GM23338 (cell line): Measurements from ENCODE around the gene CDCA7L.

ENCODE experiments used
- CREB1 ChIP-seq: fragments of 250-450 bp; sonication (Bioruptor Pico); IDR thresholded peaks from 2 replicates; pipeline ENCODE4 v1.5.0; 2020; ENCODE audit warnings: low read depth, mild to moderate bottlenecking, moderate library complexity
- CTCF ChIP-seq, 2 experiments: fragments of 200-600 bp in 1 of 2; sonication (generic) in 1 of 2; conservative IDR thresholded peaks; 2 replicates each; pipeline versions ENCODE4 v1.5.1 to v1.6.1; 2016 to 2017; ENCODE audit warnings: antibody characterized with exemption in 2 of 2, low read depth in 2 of 2, mild to moderate bottlenecking in 2 of 2, moderate library complexity in 1 of 2
- EZH2 ChIP-seq: fragments of 200-600 bp; sonication (generic); IDR thresholded peaks from one replicate; pipeline ENCODE4 v1.8.0; 2017; ENCODE audit warnings: antibody characterized with exemption, mild to moderate bottlenecking, low read depth; ENCODE audit not compliant: unreplicated experiment
- EZH2phosphoT487 ChIP-seq: fragments of 200-600 bp; sonication (generic); IDR thresholded peaks from one replicate; pipeline ENCODE4 v1.8.1; 2018; ENCODE audit warnings: antibody characterized with exemption; ENCODE audit not compliant: unreplicated experiment
- JUNB ChIP-seq: IDR thresholded peaks from one replicate; pipeline ENCODE4 v1.6.1; 2016; ENCODE audit warnings: antibody characterized with exemption; ENCODE audit not compliant: unreplicated experiment
- NANOG ChIP-seq: IDR thresholded peaks from 2 replicates; pipeline ENCODE4 v1.6.1; 2016; ENCODE audit warnings: antibody characterized with exemption, borderline replicate concordance
- POLR2AphosphoS5 ChIP-seq: IDR thresholded peaks from 2 replicates; pipeline ENCODE4 v1.6.1; 2016; ENCODE audit warnings: antibody characterized with exemption, low read depth
- REST ChIP-seq: IDR thresholded peaks from one replicate; pipeline ENCODE4 v1.6.1; 2018; ENCODE audit warnings: antibody characterized with exemption; ENCODE audit not compliant: unreplicated experiment
- ZNF114 ChIP-seq: fragments of 250-450 bp; sonication (Bioruptor Pico); IDR thresholded peaks from 2 replicates; pipeline ENCODE4 v1.5.0; 2020; ENCODE audit warnings: mild to moderate bottlenecking, moderate library complexity
- ZNF331 ChIP-seq: fragments of 250-450 bp; sonication (Bioruptor Pico); IDR thresholded peaks from 2 replicates; pipeline ENCODE4 v1.5.0; 2020; ENCODE audit warnings: low read depth, mild to moderate bottlenecking, moderate library complexity
- ZNF462 ChIP-seq: fragments of 250-450 bp; sonication (Bioruptor Pico); IDR thresholded peaks from 2 replicates; pipeline ENCODE4 v1.5.0; 2020; ENCODE audit warnings: mild to moderate bottlenecking, moderate library complexity

- TF ChIP-seq CTCF (conservative IDR thresholded peaks at IDR 0.05; ENCODE audit: low read depth in 2 of 2) (no peak), CREB1 (no peak), REST (no peak), POLR2AphosphoS5 (no peak), EZH2 (no peak), JUNB (no peak), EZH2phosphoT487 (no peak), ZNF331 (CRISPR knock-in tag) (no peak), ZNF462 (CRISPR knock-in tag) (no peak), ZNF114 (CRISPR knock-in tag) (no peak), NANOG (no peak)
These were observed 26.2 kb upstream of the CDCA7L start for GRCh38 chr7:21971780-21972396.
